Measurements from ENCODE around the gene ATG3.

- TF ChIP-seq POLR2A (IDR thresholded peaks at IDR 0.05) (no peak), CTCF (IDR thresholded peaks at IDR 0.05) (no peak)
Observed at GRCh38 chr3:112597945-112598344, 36.2 kb upstream of the ATG3 start.
